GM23248 (cell line): Measurements from ENCODE around the gene KSR2. TPM values are rescaled to one million over a fixed set of nuclear protein-coding genes. Genes with fewer than 3 reads are reported as not detected.

Experiments used
- DNase-seq: peaks from one replicate; pipeline ENCODE4 v3.0.0-alpha.2; 2015
- H2AFZ ChIP-seq: fragments of 200-600 bp; sonication (generic); 2 replicates; pipeline ENCODE4 v1.6.1; 2016; ENCODE audit warnings: antibody characterized with exemption
- H3F3A ChIP-seq: fragments of 200-600 bp; sonication (generic); 2 replicates; pipeline ENCODE4 v1.6.1; 2016; ENCODE audit warnings: mild to moderate bottlenecking, antibody characterized with exemption, mixed run types; ENCODE audit not compliant: insufficient read depth
- H3K27ac ChIP-seq: fragments of 200-600 bp; sonication (generic); 2 replicates; pipeline ENCODE4 v1.5.1; 2016; ENCODE audit warnings: mild to moderate bottlenecking
- H3K27me3 ChIP-seq: fragments of 200-600 bp; sonication (generic); replicated peaks from 2 replicates; pipeline ENCODE4 v1.6.1; 2016; ENCODE audit warnings: mild to moderate bottlenecking; ENCODE audit not compliant: insufficient read depth
- H3K36me3 ChIP-seq: fragments of 200-600 bp; sonication (generic); 2 replicates; pipeline ENCODE4 v1.6.1; 2016; ENCODE audit warnings: low read depth, mild to moderate bottlenecking
- H3K4me1 ChIP-seq: fragments of 200-600 bp; sonication (generic); 2 replicates; pipeline ENCODE4 v1.6.1; 2016; ENCODE audit warnings: mild to moderate bottlenecking; ENCODE audit not compliant: insufficient read depth
- H3K4me2 ChIP-seq: fragments of 200-600 bp; sonication (generic); one replicate; pipeline ENCODE4 v1.6.1; 2016; ENCODE audit warnings: mild to moderate bottlenecking; ENCODE audit not compliant: unreplicated experiment
- H3K4me3 ChIP-seq: fragments of 200-600 bp; sonication (generic); 2 replicates; pipeline ENCODE4 v1.5.1; 2016; ENCODE audit warnings: mild to moderate bottlenecking
- H3K79me2 ChIP-seq: fragments of 200-600 bp; sonication (generic); 2 replicates; pipeline ENCODE4 v1.6.1; 2016; ENCODE audit warnings: mild to moderate bottlenecking; ENCODE audit not compliant: insufficient read depth
- H3K9ac ChIP-seq: fragments of 200-600 bp; sonication (generic); 2 replicates; pipeline ENCODE4 v1.6.1; 2016; ENCODE audit warnings: mild to moderate bottlenecking
- H3K9me2 ChIP-seq: fragments of 200-600 bp; sonication (generic); 2 replicates; pipeline ENCODE4 v1.6.1; 2016; ENCODE audit warnings: mixed run types, mild to moderate bottlenecking, moderate library complexity; ENCODE audit not compliant: insufficient read depth
- H3K9me3 ChIP-seq: fragments of 200-600 bp; sonication (generic); one replicate; pipeline ENCODE4 v1.6.1; 2017; ENCODE audit warnings: low read depth
- H4K20me1 ChIP-seq: fragments of 200-600 bp; sonication (generic); 2 replicates; pipeline ENCODE4 v1.6.0; 2016; ENCODE audit not compliant: insufficient read depth
- EZH2 ChIP-seq: fragments of 200-600 bp; sonication (generic); IDR thresholded peaks from 2 replicates; pipeline ENCODE4 v1.6.1; 2018; ENCODE audit warnings: antibody characterized with exemption, mild to moderate bottlenecking; ENCODE audit not compliant: insufficient read depth, poor library complexity, severe bottlenecking
- EZH2phosphoT487 ChIP-seq: fragments of 200-600 bp; sonication (generic); IDR thresholded peaks from 2 replicates; pipeline ENCODE4 v1.6.1; 2018; ENCODE audit warnings: antibody characterized with exemption, moderate library complexity, mild to moderate bottlenecking, low read depth; ENCODE audit not compliant: insufficient read depth
- WGBS, 2 experiments: methylation state at CpG; one replicate each; pipeline ENCODE4 v1.1.6; 2015 to 2017; ENCODE audit warnings: low lambda C conversion rate in 2 of 2, low coverage in 1 of 2; ENCODE audit errors: missing lambda C conversion rate in 2 of 2; 5-methylcytosine and 5-hydroxymethylcytosine counted together
- in situ Hi-C: fragments of 300-500 bp; cut with MboI; formaldehyde crosslinking; loops from 2 replicates; pipeline ENCODE4 v1.15.0; 2020
- polyA plus RNA-seq: library from polyadenylated mRNA; unstranded; fragments of >200 nt; fragmentation: Nextera tagmentation; extraction: Ambion mirVana; gene quantifications from 2 replicates; pipeline ENCODE4 v1.2.1, GENCODE V29; 2016
- total RNA-seq: library from RNA; depleted of rRNA; stranded (reverse); fragments of >200 nt; shearing (Covaris generic); gene quantifications from 2 replicates; pipeline ENCODE4 v1.2.3, GENCODE V29; 2014

The KSR2 gene
- total and polyA plus RNA-seq, 2 experiments from 2014 or later, result not detected

DNA sequence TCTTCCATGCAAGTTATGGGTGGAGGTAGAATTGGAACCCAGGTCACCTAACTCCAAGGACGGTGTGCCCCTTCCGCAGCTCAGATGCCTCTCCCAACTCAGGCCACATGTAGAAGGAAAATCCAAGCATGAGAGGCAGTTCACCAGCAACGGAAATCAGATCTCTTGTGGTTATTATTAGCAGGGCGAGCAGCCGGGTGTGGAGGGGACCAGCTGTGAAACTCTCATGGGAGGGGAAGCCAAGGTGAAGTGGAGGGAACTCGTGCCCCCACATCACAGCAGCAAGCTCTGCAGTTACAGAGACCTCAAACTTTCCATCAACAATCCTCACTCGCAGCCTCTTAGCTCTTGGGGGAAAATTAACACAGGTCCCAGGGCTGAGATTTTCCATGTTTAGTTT is 79.7 kb downstream of the KSR2 start:
- no peak overlapping the region for H3K4me3 ChIP-seq
- H3K9me2 ChIP-seq, result no peaks in the 10 kb centered on the region
- no peaks in the 10 kb centered on the region for H3K27me3 ChIP-seq
- DNase-seq, result no peak
- no peaks in the 10 kb centered on the region for H3K9me3 ChIP-seq
- in situ Hi-C loops, result loop anchor here (25.0 kb wide), 1 partner anchor 248 kb away; the partner anchor contains the start of gene PEBP1
- no peaks in the 10 kb centered on the region for H3K4me1 ChIP-seq
- H3K27ac ChIP-seq, result no peak overlapping the region
- H3K4me2 ChIP-seq, result no peak overlapping the region
- no peak for TF ChIP-seq EZH2
- TF ChIP-seq EZH2phosphoT487, result no peak
- H3K79me2 ChIP-seq, result no peaks in the 10 kb centered on the region
- no peak overlapping the region for H2AFZ ChIP-seq
- H4K20me1 ChIP-seq, result no peaks in the 10 kb centered on the region
- H3K36me3 ChIP-seq, result no peaks in the 10 kb centered on the region
- 28 to 29% methylated on average over 7 of the region's 7 CpGs for WGBS, 2 experiments
- no peaks in the 10 kb centered on the region for H3F3A ChIP-seq
- H3K9ac ChIP-seq, result no peak overlapping the region

- Histone ChIP-seq H3K9me2 (no peaks in the 10 kb centered on the region), H2AFZ (no peak overlapping the region), H3K27ac (no peak overlapping the region), H3K79me2 (no peaks in the 10 kb centered on the region), H3K9me3 (no peaks in the 10 kb centered on the region), H3F3A (no peaks in the 10 kb centered on the region), H3K9ac (no peak overlapping the region), H4K20me1 (no peaks in the 10 kb centered on the region), H3K4me2 (no peak overlapping the region), H3K4me3 (no peak overlapping the region), H3K27me3 (no peaks in the 10 kb centered on the region), H3K4me1 (no peaks in the 10 kb centered on the region), H3K36me3 (no peaks in the 10 kb centered on the region)
- TF ChIP-seq EZH2, result no peak
- TF ChIP-seq EZH2phosphoT487, result no peak
- DNase-seq, result no peak
- 92% methylated on average over 3 of the region's 3 CpGs for WGBS, 2 experiments
- in situ Hi-C loops, result loop anchor here (25.0 kb wide), 1 partner anchor 252 kb away; the partner anchor contains the start of gene PEBP1
Measured at GRCh38 chr12:117885211-117885610, 83.6 kb downstream of the KSR2 start.

- Histone ChIP-seq H3K4me2 (no peak overlapping the region), H3K36me3 (no peaks in the 10 kb centered on the region), H3K9me3 (no peaks in the 10 kb centered on the region), H3K27ac (no peak overlapping the region), H3F3A (no peaks in the 10 kb centered on the region), H3K9me2 (no peaks in the 10 kb centered on the region), H3K27me3 (no peaks in the 10 kb centered on the region), H3K79me2 (no peaks in the 10 kb centered on the region), H3K9ac (no peak overlapping the region), H3K4me3 (no peak overlapping the region), H4K20me1 (no peaks in the 10 kb centered on the region), H3K4me1 (no peaks in the 10 kb centered on the region), H2AFZ (no peak overlapping the region)
- WGBS, 2 experiments, result 11 to 15% methylated on average over 3 of the region's 3 CpGs
- in situ Hi-C loops, result loop anchor here (25.0 kb wide), 1 partner anchor 253 kb away; the partner anchor contains the start of gene PEBP1
- TF ChIP-seq EZH2 (no peak), EZH2phosphoT487 (no peak)
- peak; percentile 11 for DNase-seq
Measured at GRCh38 chr12:117884161-117884560, 84.6 kb downstream of the KSR2 start.

GRCh38 chr12:117882603-117883184 is 86.1 kb downstream of the KSR2 start:
- Histone ChIP-seq H3F3A (no peaks in the 10 kb centered on the region), H3K79me2 (no peaks in the 10 kb centered on the region), H2AFZ (no peak overlapping the region), H3K9me2 (no peaks in the 10 kb centered on the region), H3K27me3 (no peaks in the 10 kb centered on the region), H3K9me3 (no peaks in the 10 kb centered on the region), H3K4me2 (no peak overlapping the region), H3K27ac (no peak overlapping the region), H4K20me1 (no peaks in the 10 kb centered on the region), H3K9ac (no peak overlapping the region), H3K36me3 (no peaks in the 10 kb centered on the region), H3K4me1 (no peaks in the 10 kb centered on the region), H3K4me3 (no peak overlapping the region)
- no peak for DNase-seq
- in situ Hi-C loops, result loop anchor here (25.0 kb wide), 1 partner anchor 255 kb away; the partner anchor contains the start of gene PEBP1
- no peak for TF ChIP-seq EZH2phosphoT487
- no peak for TF ChIP-seq EZH2
